Gastrocnemius medialis (tissue), 4 donors: ENCODE measurements around the gene PRPF40A.

ENCODE experiments used
- CTCF ChIP-seq, 5 experiments: fragments of 450-650 bp in 3 of 5; fragments of 200-600 bp in 2 of 5; sonication (generic) in 2 of 5; IDR thresholded peaks in 4 of 5; conservative IDR thresholded peaks in 1 of 5; 1 replicate in 4 of 5; 2 replicates in 1 of 5; pipeline ENCODE4 v1.5.1; 2016 to 2019; ENCODE audit warnings: antibody characterized with exemption in 5 of 5, mild to moderate bottlenecking in 3 of 5, moderate library complexity in 3 of 5
- POLR2A ChIP-seq, 2 donors: fragments of 450-650 bp; IDR thresholded peaks; one replicate each; pipeline ENCODE4 v1.6.1; 2017; ENCODE audit warnings: antibody characterized with exemption in 2 of 2, mild to moderate bottlenecking in 2 of 2, moderate library complexity in 2 of 2

- TF ChIP-seq POLR2A (IDR thresholded peaks at IDR 0.05) (no peak), CTCF (IDR thresholded peaks at IDR 0.05 in 4 of 5, conservative IDR thresholded peaks at IDR 0.05 in 1 of 5) (no peak)
Observed at GRCh38 chr2:152710713-152711112, 6.5 kb downstream of the PRPF40A start.
